Measurements from ENCODE around the gene DNAH12. TPM values are rescaled to one million over a fixed set of nuclear protein-coding genes. Genes with fewer than 3 reads are reported as not detected.
A peak's percentile ranks its signal among the peaks of the same experiment; 100 is the strongest.

Gene DNAH12
- total and polyA plus RNA-seq, 9 of the 15 experiments (the other 6 are each of a cell fraction or from before 2014, with no cell fraction given) = 0.01 to 0.04 (median 0.01) TPM; not detected in 5

- peak; percentile 79; the same call in 1 of the 2 replicates for TF ChIP-seq ARID4B (CRISPR knock-in tag; IDR thresholded peaks at IDR 0.05)
- TF ChIP-seq SIN3B (IDR thresholded peaks at IDR 0.05; ENCODE audit: low read depth) = peak; percentile 53
- no peak for TF ChIP-seq CBX8 (IDR thresholded peaks at IDR 0.05; ENCODE audit: borderline replicate concordance, extremely low read depth, low read depth, low read length, poor library complexity, severe bottlenecking)
- peak; percentile 95 for TF ChIP-seq GABPB1 (CRISPR knock-in tag; IDR thresholded peaks at IDR 0.05)
- TF ChIP-seq E2F8 (IDR thresholded peaks at IDR 0.05; ENCODE audit: low read depth, partially characterized antibody) = peak; percentile 93
- TF ChIP-seq E2F3 (CRISPR knock-in tag; IDR thresholded peaks at IDR 0.05) = peak; percentile 54; the same call in 1 of the 2 replicates
- TF ChIP-seq NKRF (IDR thresholded peaks at IDR 0.05; ENCODE audit: borderline replicate concordance) = peak; percentile 71; the same call in 1 of the 2 replicates
- TF ChIP-seq CREB1 (IDR thresholded peaks at IDR 0.05) = no peak; the same call in 1 of the 2 replicates
- TF ChIP-seq CREB1 (CRISPR knock-in tag; IDR thresholded peaks at IDR 0.05) = 0 out of 2 replicates have a peak, but pooled peaks have one; percentile 59
- peak; percentile 52; the same call in 1 of the 2 replicates for TF ChIP-seq IRF9 (tag; IDR thresholded peaks at IDR 0.05)
- peak; percentile 43; the same call in 1 of the 2 replicates for TF ChIP-seq TEAD4 (IDR thresholded peaks at IDR 0.05; ENCODE audit: low read length)
- TF ChIP-seq TEAD4 (CRISPR knock-in tag; IDR thresholded peaks at IDR 0.05; ENCODE audit: borderline replicate concordance) = no peak
- peak; percentile 85 for TF ChIP-seq ZNF175 (CRISPR knock-in tag; IDR thresholded peaks at IDR 0.05; ENCODE audit: low read depth)
- TF ChIP-seq IRF2 (CRISPR knock-in tag; IDR thresholded peaks at IDR 0.05) = no peak
- TF ChIP-seq IFI16 (CRISPR knock-in tag; IDR thresholded peaks at IDR 0.05) = no peak
- no peak for TF ChIP-seq BRCA1 (IDR thresholded peaks at IDR 0.05)
- no peak for TF ChIP-seq BRCA1 (CRISPR knock-in tag; IDR thresholded peaks at IDR 0.05)
Measured at GRCh38 chr3:57555738-57556458, 11.8 kb upstream of the DNAH12 start, which contains the start of gene PDE12 (continued).
